Peyer's patch (tissue), 4 donors: ENCODE measurements around the gene SNN. TPM values are rescaled to one million over a fixed set of nuclear protein-coding genes. Genes with fewer than 3 reads are reported as not detected.

ENCODE experiments used
- DNase-seq, 3 donors: peaks; one replicate each; pipeline ENCODE4 v3.0.0-alpha.2; 2017 to 2019
- H3K27ac ChIP-seq, 4 donors: fragments of 200-600 bp; sonication (generic); one replicate each; pipeline ENCODE4 v1.5.1; 2016 to 2019
- H3K27me3 ChIP-seq, 2 donors: fragments of 200-600 bp; sonication (generic); one replicate each; pipeline ENCODE4 v1.5.1; 2019
- H3K36me3 ChIP-seq, 3 donors: fragments of 200-600 bp; sonication (generic); one replicate each; pipeline ENCODE4 v1.5.1; 2016 to 2019
- H3K4me1 ChIP-seq, 4 donors: fragments of 200-600 bp; sonication (generic); one replicate each; pipeline ENCODE4 v1.5.1; 2016 to 2019
- H3K4me3 ChIP-seq, 4 donors: fragments of 200-600 bp; sonication (generic); 1 replicate in 3 of 4; 2 replicates in 1 of 4; pipeline ENCODE4 v1.5.1; 2016 to 2019; ENCODE audit warnings: mild to moderate bottlenecking in 1 of 4
- H3K9me3 ChIP-seq, 4 donors: fragments of 200-600 bp; sonication (generic); one replicate each; pipeline ENCODE4 v1.5.1; 2016 to 2019; ENCODE audit warnings: mild to moderate bottlenecking in 1 of 4
- POLR2A ChIP-seq, 2 donors: fragments of 450-650 bp; IDR thresholded peaks; one replicate each; pipeline ENCODE4 v1.5.1; 2017; ENCODE audit warnings: antibody characterized with exemption in 2 of 2, mild to moderate bottlenecking in 2 of 2, moderate library complexity in 2 of 2
- total RNA-seq, 4 donors: library from RNA; depleted of rRNA; stranded (reverse); fragments of >200 nt; gene quantifications; one replicate each; pipeline ENCODE4 v1.1.0, GENCODE V29; 2016
- TF ChIP-seq, protein P1 (sequence below), 6 experiments: fragments of 450-650 bp in 4 of 6; fragments of 200-600 bp in 2 of 6; sonication (generic) in 1 of 6; IDR thresholded peaks; one replicate each; pipeline ENCODE4 v1.5.1; 2017 to 2019; ENCODE audit warnings: antibody characterized with exemption in 6 of 6, mild to moderate bottlenecking in 3 of 6, moderate library complexity in 1 of 6

The SNN gene
- total RNA-seq, 4 donors from 2014 or later = 4.2 to 5.0 (median 4.5) TPM

DNA sequence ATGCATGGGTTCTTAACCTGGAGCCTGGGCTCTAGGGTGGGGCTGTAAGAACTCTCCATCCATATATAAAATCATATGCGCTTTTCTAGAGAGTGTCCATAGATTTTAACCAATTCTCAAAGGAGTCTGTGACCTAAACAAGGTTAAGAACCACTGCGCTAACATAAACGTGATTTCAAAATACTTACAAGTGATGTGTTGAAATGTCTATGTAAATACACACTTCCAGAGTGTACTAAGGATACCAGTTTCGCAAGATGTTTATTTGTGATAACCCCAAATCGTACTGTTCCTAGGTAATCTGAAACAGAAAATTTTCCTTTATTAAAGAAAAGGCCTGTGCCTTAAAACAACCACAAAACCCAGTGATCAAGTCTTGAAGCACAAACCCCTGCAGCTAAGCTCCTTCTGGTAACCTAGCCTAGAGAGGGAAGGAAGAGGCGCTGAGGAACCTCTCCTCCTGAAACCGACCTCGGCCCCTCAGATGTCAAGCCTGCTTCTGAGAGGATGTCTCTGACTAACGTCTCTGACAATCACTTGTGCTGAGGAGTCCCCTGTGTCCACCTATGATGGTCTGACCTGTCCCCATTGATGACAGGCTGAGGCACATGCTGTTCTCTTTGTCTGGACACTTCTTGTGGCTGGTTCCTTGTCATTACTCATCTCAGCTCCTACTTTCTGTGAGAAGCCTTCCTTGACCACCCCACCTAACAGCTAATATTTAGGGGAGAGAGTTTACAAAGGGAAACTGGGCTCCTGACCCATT, 32.2 kb downstream of the SNN start:
- no peak overlapping the region for H3K27ac ChIP-seq
- no peak for TF ChIP-seq POLR2A (IDR thresholded peaks at IDR 0.05)
- TF ChIP-seq, protein P1, sequence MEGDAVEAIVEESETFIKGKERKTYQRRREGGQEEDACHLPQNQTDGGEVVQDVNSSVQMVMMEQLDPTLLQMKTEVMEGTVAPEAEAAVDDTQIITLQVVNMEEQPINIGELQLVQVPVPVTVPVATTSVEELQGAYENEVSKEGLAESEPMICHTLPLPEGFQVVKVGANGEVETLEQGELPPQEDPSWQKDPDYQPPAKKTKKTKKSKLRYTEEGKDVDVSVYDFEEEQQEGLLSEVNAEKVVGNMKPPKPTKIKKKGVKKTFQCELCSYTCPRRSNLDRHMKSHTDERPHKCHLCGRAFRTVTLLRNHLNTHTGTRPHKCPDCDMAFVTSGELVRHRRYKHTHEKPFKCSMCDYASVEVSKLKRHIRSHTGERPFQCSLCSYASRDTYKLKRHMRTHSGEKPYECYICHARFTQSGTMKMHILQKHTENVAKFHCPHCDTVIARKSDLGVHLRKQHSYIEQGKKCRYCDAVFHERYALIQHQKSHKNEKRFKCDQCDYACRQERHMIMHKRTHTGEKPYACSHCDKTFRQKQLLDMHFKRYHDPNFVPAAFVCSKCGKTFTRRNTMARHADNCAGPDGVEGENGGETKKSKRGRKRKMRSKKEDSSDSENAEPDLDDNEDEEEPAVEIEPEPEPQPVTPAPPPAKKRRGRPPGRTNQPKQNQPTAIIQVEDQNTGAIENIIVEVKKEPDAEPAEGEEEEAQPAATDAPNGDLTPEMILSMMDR (IDR thresholded peaks at IDR 0.05) = no peak
- no peaks in the 10 kb centered on the region for H3K4me1 ChIP-seq
- no peaks in the 10 kb centered on the region for H3K9me3 ChIP-seq
- no peak overlapping the region for H3K4me3 ChIP-seq
- no peak for DNase-seq
- peaks cover 0 to 59% (median 0%) of the 10 kb centered on the region in 3 donors for H3K36me3 ChIP-seq
- no peaks in the 10 kb centered on the region for H3K27me3 ChIP-seq

DNA sequence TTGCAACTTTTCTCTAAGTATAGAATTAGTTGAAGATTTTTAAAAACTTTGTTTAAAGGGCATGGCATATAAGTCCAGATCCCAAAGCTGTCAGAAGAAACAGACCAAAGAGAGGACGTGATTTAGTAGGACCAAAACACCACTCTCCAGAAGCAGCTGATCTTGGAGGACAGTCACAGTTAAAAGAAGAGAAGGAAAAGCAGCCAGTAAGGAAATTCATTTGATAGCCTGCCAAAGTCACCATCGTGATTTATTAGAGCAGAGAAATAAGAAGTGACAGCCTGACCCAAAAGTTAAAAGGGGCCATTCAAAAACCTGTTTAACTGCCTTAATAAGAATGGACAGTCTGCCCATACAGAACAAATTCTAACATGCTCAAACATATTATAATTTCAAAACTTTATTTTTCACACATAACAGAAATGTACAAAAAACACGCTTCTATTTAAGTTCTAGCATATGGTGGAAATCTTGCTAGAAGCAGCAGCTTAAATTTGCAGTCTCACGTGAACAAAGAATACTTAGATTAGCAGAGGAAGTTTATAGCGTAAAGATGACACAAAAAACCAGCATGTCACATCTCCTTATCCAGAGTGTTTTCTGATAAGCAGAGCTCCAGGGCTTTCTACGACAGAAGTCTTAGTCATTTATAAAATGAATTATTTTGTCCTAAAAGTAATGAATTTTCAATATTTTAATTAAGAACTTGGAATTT, 37.2 kb downstream of the SNN start:
- H3K27ac ChIP-seq = no peak overlapping the region
- no peaks in the 10 kb centered on the region for H3K9me3 ChIP-seq
- no peak for DNase-seq
- H3K27me3 ChIP-seq = no peaks in the 10 kb centered on the region
- TF ChIP-seq POLR2A (IDR thresholded peaks at IDR 0.05) = no peak
- TF ChIP-seq, protein P1 (IDR thresholded peaks at IDR 0.05) = no peak
- no peak overlapping the region for H3K4me3 ChIP-seq
- no peaks in the 10 kb centered on the region for H3K4me1 ChIP-seq
- H3K36me3 ChIP-seq = peaks cover 0 to 44% (median 0%) of the 10 kb centered on the region in 3 donors

DNA sequence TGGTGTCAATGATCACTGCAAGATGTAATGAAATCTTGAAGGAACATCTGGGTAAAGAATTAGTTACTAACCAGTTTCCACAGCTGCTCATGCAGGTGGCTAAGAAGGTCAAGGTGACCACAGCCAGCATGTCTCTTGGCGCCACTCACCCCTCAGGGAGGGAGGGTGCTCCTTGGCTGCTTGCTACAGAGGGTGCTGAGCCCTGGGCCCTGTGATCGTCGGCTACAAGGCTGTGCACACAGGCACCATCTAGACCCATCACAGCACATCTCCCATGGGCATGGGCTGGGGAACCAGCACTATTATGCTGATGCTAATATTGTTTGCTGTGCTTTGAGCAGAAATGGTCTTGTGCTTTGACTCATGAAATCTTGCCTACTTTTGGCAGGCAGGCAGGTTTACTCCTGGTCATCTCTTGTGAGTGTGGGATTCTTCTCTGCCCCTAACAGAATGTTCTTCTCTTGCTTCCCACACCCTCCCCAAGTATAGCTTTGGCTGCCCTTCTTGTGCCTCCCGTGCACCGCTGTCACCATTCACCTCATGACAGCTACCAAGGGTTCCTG, 38.0 kb downstream of the SNN start:
- Histone ChIP-seq H3K4me3 (no peak overlapping the region), H3K36me3 (peaks cover 0 to 47% (median 0%) of the 10 kb centered on the region in 3 donors), H3K27me3 (no peaks in the 10 kb centered on the region), H3K4me1 (no peaks in the 10 kb centered on the region), H3K9me3 (no peaks in the 10 kb centered on the region), H3K27ac (no peak overlapping the region)
- DNase-seq = no peak
- TF ChIP-seq POLR2A (IDR thresholded peaks at IDR 0.05) = no peak
- TF ChIP-seq, protein P1 (IDR thresholded peaks at IDR 0.05) = no peak

DNA sequence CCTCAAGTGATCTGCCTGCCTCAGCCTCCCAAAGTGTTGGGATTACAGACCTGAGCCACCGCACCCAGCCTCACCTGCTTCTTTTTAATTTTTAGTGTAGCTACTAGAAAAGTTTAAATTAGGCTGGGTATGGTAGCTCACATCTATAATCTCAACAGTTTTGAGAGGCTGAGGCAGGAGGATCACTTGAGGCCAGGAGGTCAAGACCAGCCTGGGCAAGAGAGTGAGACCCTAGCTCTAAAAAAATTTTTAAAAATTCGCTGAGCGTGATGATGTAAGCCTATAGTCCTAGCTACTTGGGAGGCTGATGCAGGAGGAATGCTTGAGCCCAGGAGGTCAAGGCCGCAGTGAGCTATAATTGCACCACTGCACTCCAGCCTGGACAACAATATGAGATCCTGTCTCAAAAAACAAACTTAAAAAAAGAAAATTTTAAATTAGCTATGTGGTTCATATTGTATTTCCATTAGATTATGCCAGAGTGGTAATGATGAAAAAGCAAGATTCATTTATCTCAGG, 39.5 kb downstream of the SNN start:
- Histone ChIP-seq H3K27me3 (no peaks in the 10 kb centered on the region), H3K4me3 (no peak overlapping the region), H3K36me3 (peaks cover 0 to 53% (median 0%) of the 10 kb centered on the region in 3 donors), H3K27ac (no peak overlapping the region), H3K9me3 (no peaks in the 10 kb centered on the region), H3K4me1 (no peaks in the 10 kb centered on the region)
- DNase-seq = no peak
- TF ChIP-seq, protein P1 (IDR thresholded peaks at IDR 0.05) = no peak
- no peak for TF ChIP-seq POLR2A (IDR thresholded peaks at IDR 0.05)

DNA sequence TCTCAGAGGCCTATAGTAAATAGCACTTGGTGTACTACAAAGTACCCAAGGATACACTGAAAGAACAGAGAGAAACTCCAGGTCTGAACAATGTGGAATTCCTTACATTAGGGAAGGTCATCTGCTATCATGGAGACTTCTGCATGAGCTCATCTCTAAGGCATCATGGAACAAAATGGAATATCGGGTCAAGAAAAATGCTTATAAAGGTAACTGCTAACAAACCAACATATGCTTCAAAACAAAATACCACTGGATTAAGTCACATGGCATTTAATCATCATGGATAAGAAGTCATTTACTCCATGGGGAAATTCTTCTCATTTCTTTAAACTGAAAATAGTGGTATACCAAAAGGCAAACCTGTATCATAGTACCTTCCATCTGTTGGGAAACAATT, 40.2 kb downstream of the SNN start:
- Histone ChIP-seq H3K4me3 (no peak overlapping the region), H3K27ac (no peak overlapping the region), H3K4me1 (no peaks in the 10 kb centered on the region), H3K9me3 (no peaks in the 10 kb centered on the region), H3K36me3 (peaks cover 0 to 60% (median 0%) of the 10 kb centered on the region in 3 donors), H3K27me3 (no peaks in the 10 kb centered on the region)
- DNase-seq = no peak
- no peak for TF ChIP-seq POLR2A (IDR thresholded peaks at IDR 0.05)
- TF ChIP-seq, protein P1 (IDR thresholded peaks at IDR 0.05) = no peak
